GM19238 (cell line): ENCODE results near the gene ATP6V1B1.

Experiments
- DNase-seq: peaks from one replicate; pipeline ENCODE4 v3.0.0; 2011; ENCODE audit warnings: low spot score; ENCODE audit not compliant: insufficient read length

The ATP6V1B1 gene

GRCh38 chr2:70943205-70943871 lies 7.6 kb downstream of the ATP6V1B1 start:
- DNase-seq, result no peak

GRCh38 chr2:70944111-70944690 lies 8.5 kb downstream of the ATP6V1B1 start:
- no peak for DNase-seq

- DNase-seq, result no peak
Observed at GRCh38 chr2:70946832-70947442, 11.2 kb downstream of the ATP6V1B1 start.

GRCh38 chr2:70947556-70948184 lies 12.0 kb downstream of the ATP6V1B1 start:
- DNase-seq, result no peak

- DNase-seq, result peak; percentile 69
Observed at GRCh38 chr2:70948337-70949003, 12.8 kb downstream of the ATP6V1B1 start.

GRCh38 chr2:70949086-70949485 lies 13.4 kb downstream of the ATP6V1B1 start:
- DNase-seq, result no peak

- no peak for DNase-seq
Observed at GRCh38 chr2:70954886-70955285, 19.2 kb downstream of the ATP6V1B1 start.

DNA sequence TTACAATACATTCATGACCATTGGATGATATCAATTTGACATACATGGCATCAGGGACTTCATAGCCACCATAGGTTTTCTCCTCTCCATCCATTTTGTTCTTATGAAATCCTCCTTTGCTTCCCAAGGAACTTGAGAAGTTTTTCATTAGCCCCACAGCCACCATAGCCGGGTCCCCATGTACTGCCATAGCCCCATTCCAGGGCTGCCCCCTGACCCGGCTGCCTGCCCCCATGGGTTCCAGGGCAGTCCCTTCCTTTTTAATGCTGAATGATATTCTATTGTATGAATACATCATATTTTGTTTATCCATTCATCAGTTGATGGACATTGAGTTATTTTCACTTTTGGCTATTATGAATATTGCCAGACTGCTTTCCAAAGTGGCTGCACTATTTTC lies 20.4 kb downstream of the ATP6V1B1 start:
- no peak for DNase-seq

DNA sequence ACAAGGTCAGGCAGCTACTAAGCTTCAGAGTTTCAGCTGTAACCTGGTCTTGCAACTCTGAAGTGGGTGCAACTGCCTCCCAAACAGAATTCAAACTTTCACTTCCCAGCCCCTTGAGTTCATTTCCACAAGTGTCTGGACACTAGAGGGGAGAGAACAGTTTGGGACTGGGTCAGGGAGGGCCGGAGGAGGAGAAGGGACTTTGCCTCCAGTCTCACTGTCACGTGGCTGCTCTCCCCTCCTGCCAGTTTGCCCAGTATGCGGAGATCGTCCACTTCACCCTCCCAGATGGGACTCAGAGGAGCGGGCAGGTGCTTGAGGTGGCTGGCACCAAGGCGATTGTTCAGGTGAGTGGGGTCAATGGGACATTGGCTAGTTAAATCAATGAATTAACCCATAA lies 22.1 kb downstream of the ATP6V1B1 start:
- no peak for DNase-seq

DNA sequence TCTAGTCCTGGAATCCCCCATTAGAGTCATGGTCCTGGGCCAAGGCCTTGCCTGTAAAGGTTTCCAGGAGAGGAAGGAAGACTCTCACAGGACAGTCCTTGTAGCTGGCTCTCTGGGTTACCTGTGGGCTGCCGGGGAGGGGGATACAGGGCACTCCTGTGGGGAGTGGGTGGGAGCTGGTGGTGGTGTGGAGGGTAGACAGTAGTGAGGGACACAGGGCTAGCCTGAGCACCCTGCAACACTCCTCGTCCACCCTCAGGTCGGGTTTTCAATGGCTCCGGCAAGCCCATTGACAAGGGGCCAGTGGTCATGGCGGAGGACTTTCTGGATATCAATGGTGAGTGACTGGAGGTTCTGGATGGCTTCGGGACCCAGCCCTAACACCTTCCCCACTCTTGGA lies 23.1 kb downstream of the ATP6V1B1 start:
- DNase-seq, result no peak

- DNase-seq, result no peak
Observed at GRCh38 chr2:70959271-70959761, 23.6 kb downstream of the ATP6V1B1 start.

DNA sequence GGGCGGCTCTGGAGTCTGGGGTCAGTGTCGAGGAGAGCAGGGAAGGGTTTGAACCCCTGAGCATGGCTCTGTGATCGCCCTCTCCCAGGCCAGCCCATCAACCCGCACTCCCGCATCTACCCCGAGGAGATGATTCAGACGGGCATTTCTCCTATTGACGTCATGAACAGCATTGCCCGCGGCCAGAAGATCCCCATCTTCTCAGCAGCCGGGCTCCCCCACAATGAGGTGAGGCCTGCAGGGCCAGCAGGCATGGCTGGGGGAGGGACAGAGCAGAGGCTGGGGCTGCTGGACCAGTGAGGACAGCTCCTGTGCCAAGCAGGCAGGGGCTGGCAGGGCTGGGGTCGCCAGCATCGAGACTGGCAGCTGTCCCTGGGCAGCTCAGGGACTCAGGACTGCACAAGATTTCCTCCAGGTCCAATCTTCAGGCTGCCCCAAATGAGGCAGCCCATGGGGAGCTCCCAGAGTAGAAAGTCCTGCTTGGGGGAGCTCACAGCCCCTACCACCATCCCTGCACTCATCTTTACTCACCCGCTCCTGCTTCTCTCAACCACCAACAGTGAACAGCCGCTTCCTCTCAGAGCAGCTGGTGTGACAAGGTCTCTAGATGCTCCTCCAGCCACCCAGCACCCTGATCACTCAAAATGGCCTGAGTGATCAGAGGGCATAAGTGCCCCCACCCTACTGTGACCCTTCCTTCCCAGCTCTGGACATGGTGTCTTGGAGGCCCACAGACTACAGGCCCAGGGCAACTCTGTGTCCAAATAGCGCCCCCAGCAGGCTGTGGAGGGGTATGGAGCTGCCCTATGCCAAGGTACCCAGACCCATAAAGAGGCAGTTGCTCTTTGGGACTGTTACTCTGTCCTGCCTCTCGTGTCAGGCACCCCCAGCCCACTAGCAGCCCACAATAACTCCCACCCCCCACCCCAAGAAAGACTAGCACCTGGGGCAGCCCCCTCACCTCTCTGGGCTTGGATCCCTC lies 24.4 kb downstream of the ATP6V1B1 start:
- no peak for DNase-seq

DNA sequence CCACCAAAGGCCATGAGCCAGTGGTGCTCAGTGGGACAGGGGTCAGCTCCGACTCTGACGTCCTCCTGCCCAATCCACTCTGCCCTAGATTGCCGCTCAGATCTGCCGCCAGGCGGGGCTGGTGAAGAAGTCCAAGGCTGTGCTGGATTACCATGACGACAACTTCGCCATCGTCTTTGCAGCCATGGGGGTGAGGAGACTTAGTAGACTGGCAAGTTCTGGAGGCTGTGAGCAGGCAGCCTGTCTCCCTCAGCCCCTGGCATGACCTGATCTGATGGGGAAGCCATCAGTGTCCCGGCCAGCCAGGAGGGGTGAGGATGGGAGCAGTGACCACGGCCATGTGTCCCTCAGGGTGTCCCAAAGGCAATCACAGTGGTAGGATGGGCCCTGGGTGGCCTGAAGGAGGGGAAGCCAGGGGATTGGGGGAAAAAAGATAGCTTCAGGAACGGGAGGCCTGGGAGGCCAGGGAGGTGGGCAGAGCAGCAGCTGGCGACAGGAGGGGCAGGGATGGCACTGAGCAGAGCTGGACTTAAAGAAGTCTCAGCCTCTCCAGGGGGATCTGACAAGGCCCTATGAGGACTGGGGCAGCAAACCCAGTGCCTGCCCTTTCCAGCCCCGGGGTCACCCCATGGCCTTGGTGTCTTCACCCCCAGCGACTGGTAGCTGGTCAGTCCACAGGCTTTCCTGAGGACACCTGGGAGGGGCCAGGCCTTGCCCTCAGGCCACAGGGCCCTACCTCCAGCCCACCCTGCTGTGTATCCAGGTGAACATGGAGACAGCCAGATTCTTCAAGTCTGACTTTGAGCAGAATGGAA lies 25.3 kb downstream of the ATP6V1B1 start:
- no peak for DNase-seq

DNA sequence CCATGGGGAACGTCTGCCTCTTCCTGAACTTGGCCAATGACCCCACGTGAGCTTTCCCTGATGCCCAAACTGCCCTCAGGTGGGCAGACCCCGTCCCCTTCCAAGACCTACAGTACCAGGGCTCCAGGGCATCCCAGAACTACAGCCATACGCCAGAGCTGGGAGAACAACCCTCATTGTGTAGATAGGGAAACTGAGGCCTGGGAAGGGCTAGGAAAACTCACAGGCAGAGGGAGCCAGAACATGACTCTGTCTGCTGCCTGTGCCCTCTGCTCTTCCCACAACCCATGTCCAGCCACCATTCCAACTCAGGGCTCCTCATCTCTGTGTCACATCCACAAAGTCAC lies 25.9 kb downstream of the ATP6V1B1 start:
- no peak for DNase-seq

- no peak for DNase-seq
Observed at GRCh38 chr2:70962211-70962884, 26.6 kb downstream of the ATP6V1B1 start.

- DNase-seq, result no peak
Observed at GRCh38 chr2:70962885-70963878, 27.5 kb downstream of the ATP6V1B1 start.

DNA sequence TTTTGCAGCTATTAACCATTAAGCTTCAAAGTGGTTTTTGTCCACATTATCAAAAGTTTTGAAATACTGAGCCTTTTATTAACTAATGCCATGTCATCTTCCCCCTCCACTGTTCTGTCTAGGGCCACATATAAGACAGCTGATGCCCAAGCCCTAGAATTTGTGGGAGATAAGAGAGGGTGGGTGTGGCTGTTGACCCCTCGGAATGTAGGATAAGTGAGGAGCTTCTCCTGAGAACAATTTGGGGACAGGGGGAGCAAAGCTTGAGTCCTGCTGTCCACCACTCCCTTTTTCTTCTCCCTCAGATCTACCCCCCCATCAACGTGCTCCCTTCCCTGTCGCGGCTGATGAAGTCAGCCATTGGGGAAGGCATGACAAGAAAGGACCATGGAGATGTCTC lies 28.4 kb downstream of the ATP6V1B1 start:
- no peak for DNase-seq
